Measurements from ENCODE around the gene YES1. TPM values are rescaled to one million over a fixed set of nuclear protein-coding genes. Genes with fewer than 3 reads are reported as not detected.
A peak's percentile ranks its signal among the peaks of the same experiment; 100 is the strongest.

YES1 gene
- total and polyA plus RNA-seq, 8 donors: 10.7 to 35.2 (median 29.2) TPM

- no peaks in the 10 kb centered on the region for H3K27me3 ChIP-seq
- H3K27ac ChIP-seq: peak overlapping the region in 2 of 4 donors; percentile 38 to 46
- H3K36me3 ChIP-seq: peaks cover 0 to 13% (median 0%) of the 10 kb centered on the region in 3 donors
- peak in 3 of 4 donors; percentile 57 to 80 (median 70) for ATAC-seq
- H3K4me1 ChIP-seq: no peaks in the 10 kb centered on the region
- DNase-seq: peak in 1 of 6 donors; percentile 23
- H3K4me3 ChIP-seq: no peak overlapping the region
- no peaks in the 10 kb centered on the region for H3K9me3 ChIP-seq
- no peak for FAIRE-seq
- intact Hi-C loops (cut with DNase I): no loop called here
- TF ChIP-seq CTCF (IDR thresholded peaks at IDR 0.05): no peak
- WGBS, 2 donors: 71 to 79% methylated on average over 8 of the region's 8 CpGs
These were observed 108.7 kb downstream of the YES1 start for GRCh38 chr18:703213-703967.

GRCh38 chr18:697800-698199, 114.2 kb downstream of the YES1 start:
- FAIRE-seq (no peak), ATAC-seq (peak in 2 of 4 donors; percentile 36 to 45), DNase-seq (peak in 1 of 6 donors; percentile 9)
- WGBS, 2 donors: 68 to 70% methylated on average over 10 of the region's 10 CpGs
- H3K4me1 ChIP-seq: no peaks in the 10 kb centered on the region
- intact Hi-C loops (cut with DNase I): no loop called here
- TF ChIP-seq CTCF (IDR thresholded peaks at IDR 0.05): no peak
- H3K36me3 ChIP-seq: peaks cover 0 to 14% (median 0%) of the 10 kb centered on the region in 3 donors
- H3K9me3 ChIP-seq: no peaks in the 10 kb centered on the region
- H3K4me3 ChIP-seq: no peak overlapping the region
- no peak overlapping the region for H3K27ac ChIP-seq
- no peaks in the 10 kb centered on the region for H3K27me3 ChIP-seq

- FAIRE-seq: no peak
- Histone ChIP-seq H3K27me3 (no peaks in the 10 kb centered on the region), H3K4me1 (no peaks in the 10 kb centered on the region), H3K4me3 (no peak overlapping the region), H3K27ac (no peak overlapping the region), H3K9me3 (no peaks in the 10 kb centered on the region), H3K36me3 (peaks cover 0 to 22% (median 0%) of the 10 kb centered on the region in 3 donors)
- TF ChIP-seq CTCF (IDR thresholded peaks at IDR 0.05): no peak
- intact Hi-C loops (cut with DNase I): no loop called here
- WGBS, 2 donors: 96 to 98% methylated on average over 4 of the region's 4 CpGs
- no peak for DNase-seq
- no peak for ATAC-seq
These were observed 115.0 kb downstream of the YES1 start for GRCh38 chr18:697012-697411.

GRCh38 chr18:693466-694187, 118.4 kb downstream of the YES1 start:
- Histone ChIP-seq H3K4me1 (no peaks in the 10 kb centered on the region), H3K36me3 (peaks cover 0 to 27% (median 0%) of the 10 kb centered on the region in 3 donors), H3K4me3 (no peak overlapping the region), H3K9me3 (no peaks in the 10 kb centered on the region), H3K27ac (no peak overlapping the region), H3K27me3 (no peaks in the 10 kb centered on the region)
- DNase-seq (peak in 1 of 6 donors; percentile 21), ATAC-seq (no peak), FAIRE-seq (no peak)
- WGBS, 2 donors: 82 to 87% methylated on average over 8 of the region's 8 CpGs
- intact Hi-C loops (cut with DNase I): no loop called here
- TF ChIP-seq CTCF (IDR thresholded peaks at IDR 0.05): no peak
